Measurements from ENCODE around the gene LIMK2. TPM values are rescaled to one million over a fixed set of nuclear protein-coding genes. Genes with fewer than 3 reads are reported as not detected.
A peak's percentile ranks its signal among the peaks of the same experiment; 100 is the strongest.

Gene LIMK2
- total RNA-seq, 1 donor from 2014 or later, result 18.4 TPM

DNA sequence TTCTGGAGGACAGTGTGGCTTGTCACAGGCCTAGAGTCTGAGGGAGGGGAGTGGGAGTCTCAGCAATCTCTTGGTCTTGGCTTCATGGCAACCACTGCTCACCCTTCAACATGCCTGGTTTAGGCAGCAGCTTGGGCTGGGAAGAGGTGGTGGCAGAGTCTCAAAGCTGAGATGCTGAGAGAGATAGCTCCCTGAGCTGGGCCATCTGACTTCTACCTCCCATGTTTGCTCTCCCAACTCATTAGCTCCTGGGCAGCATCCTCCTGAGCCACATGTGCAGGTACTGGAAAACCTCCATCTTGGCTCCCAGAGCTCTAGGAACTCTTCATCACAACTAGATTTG, 67.2 kb downstream of the LIMK2 start:
- no peaks in the 10 kb centered on the region for H3K27me3 ChIP-seq
- H3K9me3 ChIP-seq, result no peaks in the 10 kb centered on the region
- no peak for TF ChIP-seq CTCF (IDR thresholded peaks at IDR 0.05)
- peaks cover 63 to 90% of the 10 kb centered on the region in 2 donors for H3K36me3 ChIP-seq
- intact Hi-C loops (cut with DNase I), result no loop called here
- DNase-seq (ENCODE audit: low spot score in 2 of 2), result no peak
- peak overlapping the region; percentile 2 to 32 for H3K27ac ChIP-seq
- H3K4me1 ChIP-seq, result no peaks in the 10 kb centered on the region
- no peak overlapping the region for H3K4me3 ChIP-seq

DNA sequence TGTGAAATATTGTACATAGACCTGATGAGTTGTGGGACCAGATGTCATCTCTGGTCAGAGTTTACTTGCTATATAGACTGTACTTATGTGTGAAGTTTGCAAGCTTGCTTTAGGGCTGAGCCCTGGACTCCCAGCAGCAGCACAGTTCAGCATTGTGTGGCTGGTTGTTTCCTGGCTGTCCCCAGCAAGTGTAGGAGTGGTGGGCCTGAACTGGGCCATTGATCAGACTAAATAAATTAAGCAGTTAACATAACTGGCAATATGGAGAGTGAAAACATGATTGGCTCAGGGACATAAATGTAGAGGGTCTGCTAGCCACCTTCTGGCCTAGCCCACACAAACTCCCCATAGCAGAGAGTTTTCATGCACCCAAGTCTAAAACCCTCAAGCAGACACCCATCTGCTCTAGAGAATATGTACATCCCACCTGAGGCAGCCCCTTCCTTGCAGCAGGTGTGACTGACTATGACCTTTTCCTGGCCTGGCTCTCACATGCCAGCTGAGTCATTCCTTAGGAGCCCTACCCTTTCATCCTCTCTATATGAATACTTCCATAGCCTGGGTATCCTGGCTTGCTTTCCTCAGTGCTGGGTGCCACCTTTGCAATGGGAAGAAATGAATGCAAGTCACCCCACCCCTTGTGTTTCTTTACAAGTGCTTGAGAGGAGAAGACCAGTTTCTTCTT, 67.9 kb downstream of the LIMK2 start:
- Histone ChIP-seq H3K27me3 (no peaks in the 10 kb centered on the region), H3K4me3 (no peak overlapping the region), H3K36me3 (peaks cover 66 to 90% of the 10 kb centered on the region in 2 donors), H3K9me3 (no peaks in the 10 kb centered on the region), H3K27ac (peak overlapping the region in 1 of 2 donors; percentile 25), H3K4me1 (peaks cover 0 to 6% of the 10 kb centered on the region in 2 donors)
- intact Hi-C loops (cut with DNase I), result loop anchor here (10.0 kb wide), 1 partner anchor 975 kb away; no protein-coding TSS in a partner anchor
- no peak for TF ChIP-seq CTCF (IDR thresholded peaks at IDR 0.05)
- no peak for DNase-seq (ENCODE audit: low spot score in 2 of 2)

DNA sequence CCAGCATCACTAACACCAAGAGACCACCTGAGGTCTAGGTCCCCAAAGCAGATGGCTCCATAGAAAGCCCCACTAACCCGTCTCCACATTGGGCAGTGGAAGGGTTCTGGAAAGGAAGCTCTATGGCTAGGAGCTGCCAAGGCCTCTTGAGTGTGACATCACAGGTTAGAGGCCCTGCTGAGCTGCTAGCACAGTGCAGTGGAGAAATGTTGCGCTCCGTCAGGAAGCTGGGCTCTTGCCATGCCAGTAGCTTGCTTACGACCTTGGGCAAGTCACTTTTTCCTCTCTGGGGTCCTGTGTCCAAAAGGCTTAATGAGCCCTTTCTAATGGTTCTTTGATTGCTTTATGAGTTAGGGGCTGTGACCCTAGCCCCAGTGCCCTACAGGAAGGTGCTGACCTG, 69.6 kb downstream of the LIMK2 start:
- H3K4me3 ChIP-seq, result no peak overlapping the region
- no peaks in the 10 kb centered on the region for H3K27me3 ChIP-seq
- DNase-seq (ENCODE audit: low spot score in 2 of 2), result no peak
- H3K36me3 ChIP-seq, result peaks cover 72 to 96% of the 10 kb centered on the region in 2 donors
- TF ChIP-seq CTCF (IDR thresholded peaks at IDR 0.05), result no peak
- H3K9me3 ChIP-seq, result no peaks in the 10 kb centered on the region
- H3K27ac ChIP-seq, result peak overlapping the region; percentile 6 to 15
- intact Hi-C loops (cut with DNase I), result loop anchor here (10.0 kb wide), 1 partner anchor 977 kb away; no protein-coding TSS in a partner anchor
- H3K4me1 ChIP-seq, result peaks cover 0 to 6% of the 10 kb centered on the region in 2 donors

DNA sequence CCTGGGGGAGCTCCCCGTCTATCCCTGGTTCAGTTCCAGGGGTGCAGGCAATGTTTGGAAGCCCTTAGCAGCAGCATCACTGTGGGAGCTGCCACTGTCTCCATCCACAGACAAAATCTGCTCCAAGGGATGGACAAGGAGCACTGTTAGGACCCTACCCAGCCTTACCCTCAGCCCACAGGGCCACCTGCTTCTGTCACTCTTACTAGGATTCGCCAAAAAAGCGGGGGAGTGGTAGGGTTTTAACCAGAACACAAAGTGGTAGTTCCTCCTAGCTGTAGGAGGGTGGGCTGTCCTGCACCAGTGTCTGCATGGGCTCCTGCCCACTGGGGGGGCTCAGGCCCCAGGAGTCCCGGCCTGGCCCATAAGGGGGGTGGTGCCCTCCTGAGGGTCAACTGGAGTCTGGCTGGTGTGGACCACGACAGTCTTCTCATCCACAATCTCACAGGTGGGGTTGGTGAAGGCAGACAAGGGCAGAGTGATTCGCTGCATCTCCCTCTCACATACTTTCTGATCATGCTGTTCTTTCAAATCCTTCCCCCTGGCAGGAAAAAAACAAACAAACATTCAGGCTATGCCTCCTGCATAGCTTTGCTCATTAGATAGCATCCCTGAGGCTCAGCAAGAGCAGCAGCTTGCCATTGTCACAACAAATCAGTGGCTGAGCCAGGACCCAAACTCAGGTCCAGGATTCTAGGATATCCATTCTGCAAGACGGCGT, 70.8 kb downstream of the LIMK2 start:
- Histone ChIP-seq H3K27me3 (no peaks in the 10 kb centered on the region), H3K36me3 (peaks cover 70 to 90% of the 10 kb centered on the region in 2 donors), H3K9me3 (no peaks in the 10 kb centered on the region), H3K27ac (peak overlapping the region; percentile 6 to 24), H3K4me3 (no peak overlapping the region), H3K4me1 (peaks cover 2 to 6% of the 10 kb centered on the region in 2 donors)
- no peak for DNase-seq (ENCODE audit: low spot score in 2 of 2)
- TF ChIP-seq CTCF (IDR thresholded peaks at IDR 0.05), result no peak
- intact Hi-C loops (cut with DNase I), result loop anchor here (10.0 kb wide), 1 partner anchor 978 kb away; no protein-coding TSS in a partner anchor

DNA sequence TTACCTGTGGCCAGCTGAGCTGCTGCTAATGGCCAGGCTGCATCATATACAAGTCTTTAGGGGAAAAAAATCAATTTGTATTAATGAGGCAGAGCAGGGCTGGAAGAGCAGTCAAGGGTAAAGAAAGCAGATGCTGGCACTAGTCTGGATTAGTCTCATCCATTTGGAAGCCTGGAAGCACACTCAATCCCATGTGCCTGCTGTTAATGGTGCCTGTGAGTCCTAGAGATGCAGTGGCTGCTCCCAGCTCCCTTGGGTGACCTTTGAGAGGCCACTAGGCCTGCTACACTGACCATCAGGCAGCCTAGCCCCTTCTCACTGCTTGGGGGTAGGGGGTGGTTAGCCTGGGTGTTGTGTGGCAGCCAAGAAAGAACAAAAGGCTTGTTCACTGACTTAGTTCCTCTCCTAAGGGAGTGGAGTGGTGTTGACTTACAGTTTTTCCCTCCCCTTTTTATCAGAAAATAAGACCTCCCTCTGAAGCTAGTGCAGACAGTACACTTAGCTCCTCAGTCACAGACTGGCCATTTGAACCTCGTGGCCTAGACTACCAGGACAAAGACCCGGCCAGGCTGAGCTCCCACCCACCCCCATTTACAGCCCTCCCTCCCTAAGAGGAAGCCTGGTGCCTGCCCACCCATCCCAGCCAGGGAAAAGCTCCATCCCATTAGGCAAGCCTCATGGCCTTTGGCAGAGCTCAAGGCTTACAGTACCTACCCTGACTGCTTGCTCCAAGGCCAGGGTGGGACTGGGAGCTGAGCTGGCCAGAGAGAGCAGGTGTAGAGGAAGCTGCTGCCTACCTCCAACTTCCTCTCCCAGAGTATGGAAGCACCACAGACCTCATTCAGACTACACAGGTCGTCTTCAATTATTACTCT, 72.4 kb downstream of the LIMK2 start:
- Histone ChIP-seq H3K4me1 (peaks cover 2 to 15% of the 10 kb centered on the region in 2 donors), H3K36me3 (peaks cover 78 to 93% of the 10 kb centered on the region in 2 donors)
- DNase-seq (ENCODE audit: low spot score in 2 of 2), result no peak

More for the DNA sequence above, 72.4 kb downstream of the LIMK2 start:
- Histone ChIP-seq H3K9me3 (no peaks in the 10 kb centered on the region), H3K27ac (peak overlapping the region; percentile 46 to 55), H3K4me3 (no peak overlapping the region), H3K27me3 (no peaks in the 10 kb centered on the region)
- TF ChIP-seq CTCF (IDR thresholded peaks at IDR 0.05), result no peak
- intact Hi-C loops (cut with DNase I), result loop anchor here (10.0 kb wide), 1 partner anchor 980 kb away; no protein-coding TSS in a partner anchor

Data from ascending aorta (tissue), 2 donors.